HG02852 (cell line): ENCODE data around the gene SPOCK2.

ENCODE experiments used
- ATAC-seq: cut with Tn5 transposase; IDR thresholded peaks from one replicate; pipeline ENCODE4 v1.9.1; 2021; ENCODE audit warnings: mild to moderate bottlenecking, moderate library complexity; ENCODE audit not compliant: unreplicated experiment

The SPOCK2 gene

DNA sequence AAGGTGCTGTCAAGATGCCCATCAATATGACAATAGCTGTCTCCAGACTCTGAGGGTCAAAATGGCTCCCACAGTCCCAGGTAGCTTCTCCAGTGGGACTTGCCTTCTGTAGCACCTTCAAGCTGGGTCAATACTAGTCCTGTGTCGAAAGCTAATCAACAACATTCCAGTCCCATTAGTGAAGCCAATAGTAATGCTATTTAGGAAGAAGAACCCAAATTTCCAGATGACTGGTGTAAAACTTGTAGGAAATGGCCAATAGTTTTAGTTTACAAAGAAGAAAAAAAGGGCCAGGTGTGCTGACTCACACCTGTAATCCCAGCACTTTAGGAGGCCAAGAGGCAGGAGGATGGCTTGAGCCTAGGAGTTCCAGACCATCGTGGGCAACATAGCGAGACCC lies 2.0 kb upstream of the SPOCK2 start:
- no peak for ATAC-seq

DNA sequence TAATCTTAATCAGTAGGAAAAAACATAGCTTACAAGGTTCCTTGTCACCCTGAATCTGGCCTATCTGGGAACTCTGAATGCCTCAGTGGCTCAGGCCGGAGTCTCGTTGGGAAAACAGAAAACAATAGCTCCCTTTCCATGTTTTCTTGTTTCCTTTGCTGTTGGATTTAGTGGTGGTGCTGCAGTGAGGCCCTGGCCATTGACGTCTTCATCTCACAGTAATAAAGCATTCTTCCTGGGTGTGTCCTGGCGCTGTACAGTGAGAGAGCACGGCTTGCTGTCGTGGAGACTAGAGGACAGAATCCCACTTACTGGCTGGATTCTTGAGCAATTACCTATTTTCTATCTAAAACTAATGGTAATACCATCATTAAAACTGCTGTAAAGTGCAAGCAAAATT lies 1.3 kb upstream of the SPOCK2 start:
- ATAC-seq: no peak

DNA sequence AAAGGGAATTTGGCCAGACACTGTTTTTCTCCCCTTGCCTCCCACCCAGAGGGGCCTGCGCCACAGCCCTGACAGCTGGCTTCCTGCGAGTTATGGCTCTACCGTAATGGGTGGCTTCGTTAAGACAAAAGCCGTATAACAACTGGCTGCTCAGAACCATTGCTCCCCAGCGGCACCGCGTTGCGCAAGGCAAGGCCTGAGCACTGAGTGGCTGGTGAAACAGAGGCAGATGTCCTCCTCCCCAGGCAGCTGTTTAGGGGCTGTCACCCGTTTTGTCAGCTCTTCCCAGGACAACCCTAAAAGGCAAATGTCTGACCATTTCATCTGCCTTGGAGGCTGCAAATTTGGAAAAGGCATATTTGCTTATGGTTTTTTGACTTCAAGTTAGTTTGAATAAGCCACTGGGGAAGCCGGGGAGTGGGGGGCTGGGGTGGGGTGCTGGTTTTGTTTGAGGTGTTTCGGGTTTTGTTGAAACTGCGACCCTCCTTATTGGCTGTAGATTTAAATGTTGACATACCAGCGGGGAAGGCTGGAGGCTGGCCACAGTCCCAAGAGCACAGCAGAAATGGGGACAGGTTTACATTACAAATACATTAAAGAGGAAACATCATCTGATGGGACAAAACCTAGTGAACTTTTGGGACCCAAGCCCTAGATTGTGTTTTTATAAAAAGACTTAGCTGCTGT lies 681 bp upstream of the SPOCK2 start:
- no peak for ATAC-seq

DNA sequence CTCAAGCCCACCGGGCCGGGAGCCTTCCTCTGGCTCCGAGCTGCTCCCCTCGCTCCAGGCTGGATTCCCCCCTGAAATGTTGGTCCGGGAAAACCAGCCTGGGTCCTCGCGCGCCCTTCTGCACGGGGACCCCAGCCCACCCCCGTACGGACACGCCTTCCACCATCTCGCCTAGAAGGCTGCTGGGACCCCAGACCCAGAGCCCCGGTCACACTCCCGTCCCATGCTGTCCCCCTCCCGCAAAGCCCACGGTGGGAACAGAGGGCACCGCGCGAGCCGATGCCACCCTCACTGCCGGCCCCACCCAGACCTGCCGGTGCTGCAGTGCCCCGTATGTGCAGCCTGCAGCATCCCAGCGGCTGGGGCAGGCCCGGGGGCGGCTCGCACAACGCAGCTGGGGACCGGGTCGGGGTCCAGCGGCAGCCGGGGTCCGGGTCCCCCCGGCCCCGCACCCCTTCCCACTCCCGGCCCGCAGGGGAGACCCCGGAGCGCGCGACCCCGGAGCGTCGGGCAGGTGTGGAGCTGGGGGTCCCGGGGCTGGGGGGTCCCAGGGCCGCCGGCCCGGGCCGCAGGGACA lies 871 bp downstream of the SPOCK2 start:
- ATAC-seq: no peak

DNA sequence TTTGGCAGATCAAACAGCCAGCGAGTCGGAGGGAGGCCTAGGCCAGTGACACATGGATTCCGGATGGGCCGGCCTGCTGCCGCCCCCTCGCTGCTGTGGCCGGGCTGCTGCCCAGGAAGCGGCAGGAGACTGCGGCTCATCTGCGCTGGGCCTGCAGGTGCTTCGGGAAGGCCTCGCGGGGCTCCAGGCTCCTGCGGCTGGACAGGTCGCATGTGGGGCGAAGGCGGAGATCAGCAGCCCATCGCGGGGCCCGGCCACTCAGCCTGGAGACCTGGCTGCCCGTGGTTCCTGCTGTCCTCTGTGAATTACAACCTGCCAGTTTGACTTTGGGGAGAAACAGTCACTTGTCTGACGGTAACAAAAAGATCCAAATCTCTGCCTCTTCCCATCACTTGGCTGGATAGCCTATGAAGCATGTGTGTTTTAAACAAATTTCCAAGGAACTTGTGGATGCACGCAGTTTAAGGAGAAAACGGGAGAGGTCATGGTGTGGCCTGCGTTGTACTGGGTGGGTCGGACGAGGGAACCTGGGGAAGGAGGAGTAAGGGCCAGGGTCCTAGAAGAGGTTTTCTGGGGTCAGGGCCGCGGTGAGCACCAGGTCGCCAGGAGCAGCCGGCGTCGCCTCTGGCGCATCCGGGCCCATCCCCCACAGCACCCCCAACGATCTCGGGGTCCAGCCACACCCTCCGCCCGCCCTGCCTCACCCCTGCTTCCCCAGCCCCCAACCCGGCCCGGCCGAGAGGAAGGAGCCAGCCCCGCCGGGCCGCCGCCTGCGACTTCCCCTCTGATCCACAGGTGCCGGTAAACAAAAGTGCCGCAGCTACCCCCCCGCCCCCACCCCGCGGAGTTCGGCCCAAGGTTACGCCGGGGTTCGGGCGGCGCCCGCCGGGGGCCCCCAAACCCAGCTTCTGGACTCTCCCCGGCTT lies 1.6 kb downstream of the SPOCK2 start:
- ATAC-seq: no peak

DNA sequence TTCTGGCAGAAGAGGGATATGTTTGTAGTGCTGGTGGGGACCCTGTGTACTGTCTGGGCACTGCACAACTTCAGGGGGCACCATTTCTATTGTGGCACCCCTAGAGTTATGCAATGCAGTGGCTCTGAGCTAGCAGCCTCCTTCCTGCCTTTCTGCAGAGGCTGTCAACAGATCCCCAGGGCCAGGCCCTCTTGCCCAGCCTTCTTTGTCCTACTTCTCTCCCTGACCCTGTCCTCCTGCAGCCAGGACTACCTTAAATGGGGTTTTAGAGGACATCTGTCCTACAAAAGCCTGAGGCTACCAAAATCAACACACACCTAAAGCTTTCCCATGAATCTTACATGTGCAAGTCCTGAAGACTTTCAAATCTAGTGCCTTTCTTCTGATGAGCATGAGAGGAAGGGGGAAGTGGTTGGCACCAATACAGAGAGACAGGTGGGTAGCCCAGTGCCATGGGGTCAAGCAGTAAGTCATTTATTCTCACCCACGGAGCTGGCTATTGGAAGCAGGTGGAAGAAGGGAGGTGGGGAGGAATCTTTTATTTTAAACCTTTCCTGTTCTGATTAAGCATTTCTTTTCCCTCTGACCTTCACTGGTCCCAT lies 2.4 kb downstream of the SPOCK2 start:
- no peak for ATAC-seq

DNA sequence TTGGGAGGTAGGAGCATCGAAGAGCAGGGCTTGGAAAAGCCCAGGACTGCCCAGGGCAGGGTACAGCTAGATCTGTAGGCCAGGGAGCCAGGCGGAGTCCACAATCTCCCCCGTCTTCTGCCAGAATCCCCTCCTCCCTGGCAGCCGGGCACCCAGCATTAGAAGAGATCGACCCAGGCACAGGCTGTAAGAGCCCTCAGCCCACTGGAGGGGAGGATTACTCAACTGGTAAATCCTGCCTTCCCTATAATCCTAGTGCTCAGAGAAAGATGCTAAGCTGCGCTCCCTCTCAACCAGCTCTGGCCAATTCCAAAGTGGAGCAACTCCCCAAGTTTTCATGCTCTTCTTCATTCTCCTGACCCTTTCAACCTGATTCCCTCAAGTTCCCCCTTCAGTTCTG lies 3.2 kb downstream of the SPOCK2 start:
- ATAC-seq: no peak

DNA sequence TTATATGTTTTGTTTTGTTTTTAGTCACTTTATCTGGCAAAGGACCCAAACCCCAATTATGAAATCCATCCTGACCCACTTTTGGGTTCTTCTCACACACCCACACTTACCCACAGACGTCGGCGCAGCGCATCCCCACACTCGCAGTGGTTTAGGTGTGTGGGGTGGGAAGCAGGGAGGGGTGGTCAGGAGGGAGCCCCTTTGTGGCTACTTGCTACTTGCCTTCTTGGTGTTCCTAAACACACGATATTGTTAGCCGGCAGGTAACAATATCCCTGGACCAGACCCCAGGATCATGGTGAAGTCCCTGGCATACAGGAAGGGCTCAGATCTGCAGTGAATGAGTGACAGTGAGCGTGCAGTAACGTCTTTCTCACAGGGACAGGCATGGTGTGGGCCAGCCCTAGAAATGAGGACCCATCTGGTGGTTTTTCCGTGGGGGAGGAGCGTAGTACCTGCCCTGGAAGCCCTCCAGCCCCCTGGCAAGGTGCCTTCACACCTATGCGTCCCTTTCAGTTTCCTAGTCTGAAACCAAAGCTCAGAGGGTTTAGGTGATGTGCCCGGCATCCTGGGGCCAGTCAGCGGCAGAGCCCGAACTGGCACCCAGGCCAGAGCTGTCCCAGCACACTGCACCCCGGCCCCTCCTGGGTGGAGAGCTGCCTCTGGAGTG lies 4.4 kb downstream of the SPOCK2 start:
- ATAC-seq: no peak

DNA sequence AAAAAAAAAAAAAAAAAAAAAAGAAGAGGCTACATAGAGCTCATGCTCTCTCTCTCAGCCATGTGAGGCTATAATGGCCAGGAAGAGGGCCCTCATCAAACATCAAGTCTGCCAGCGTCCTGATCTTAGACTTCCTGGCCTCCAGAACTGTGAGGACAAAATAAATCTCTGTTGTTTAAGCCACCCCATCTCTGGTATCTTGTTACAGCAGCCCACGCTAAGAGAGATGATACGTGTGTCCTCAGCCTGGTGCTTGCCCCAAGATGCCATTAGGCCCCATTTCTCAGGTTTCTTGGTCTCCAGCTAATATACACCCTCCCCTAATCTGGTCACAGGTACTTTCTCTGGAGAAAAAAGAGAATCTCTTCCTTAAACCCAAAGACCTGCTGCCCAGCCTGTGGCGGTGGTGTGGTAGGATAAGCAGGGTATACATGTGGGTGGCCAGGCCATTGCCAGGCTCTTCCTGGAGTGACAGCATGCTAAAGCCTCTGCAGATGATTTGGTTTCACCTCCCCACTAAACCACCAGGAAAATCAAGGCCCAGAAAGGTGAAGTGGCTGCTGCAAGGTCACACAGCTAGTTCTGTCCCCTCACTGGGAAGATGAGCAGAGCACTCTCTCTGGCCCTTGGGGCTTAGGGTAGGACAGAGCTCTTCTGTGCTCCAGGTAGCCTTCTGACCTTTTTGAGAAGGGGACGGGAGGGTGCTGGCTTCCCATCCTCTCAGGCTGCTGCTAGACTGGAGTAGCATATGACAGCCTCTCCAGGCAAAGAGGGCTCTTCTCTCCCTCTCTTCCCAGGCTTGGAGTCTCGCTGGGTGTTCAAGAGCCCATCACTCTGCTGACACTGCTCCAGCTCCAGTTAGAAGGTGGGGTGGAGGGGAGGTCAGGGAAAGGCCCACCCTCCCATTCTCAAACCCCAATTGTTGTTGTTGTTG lies 5.2 kb downstream of the SPOCK2 start:
- ATAC-seq: no peak

DNA sequence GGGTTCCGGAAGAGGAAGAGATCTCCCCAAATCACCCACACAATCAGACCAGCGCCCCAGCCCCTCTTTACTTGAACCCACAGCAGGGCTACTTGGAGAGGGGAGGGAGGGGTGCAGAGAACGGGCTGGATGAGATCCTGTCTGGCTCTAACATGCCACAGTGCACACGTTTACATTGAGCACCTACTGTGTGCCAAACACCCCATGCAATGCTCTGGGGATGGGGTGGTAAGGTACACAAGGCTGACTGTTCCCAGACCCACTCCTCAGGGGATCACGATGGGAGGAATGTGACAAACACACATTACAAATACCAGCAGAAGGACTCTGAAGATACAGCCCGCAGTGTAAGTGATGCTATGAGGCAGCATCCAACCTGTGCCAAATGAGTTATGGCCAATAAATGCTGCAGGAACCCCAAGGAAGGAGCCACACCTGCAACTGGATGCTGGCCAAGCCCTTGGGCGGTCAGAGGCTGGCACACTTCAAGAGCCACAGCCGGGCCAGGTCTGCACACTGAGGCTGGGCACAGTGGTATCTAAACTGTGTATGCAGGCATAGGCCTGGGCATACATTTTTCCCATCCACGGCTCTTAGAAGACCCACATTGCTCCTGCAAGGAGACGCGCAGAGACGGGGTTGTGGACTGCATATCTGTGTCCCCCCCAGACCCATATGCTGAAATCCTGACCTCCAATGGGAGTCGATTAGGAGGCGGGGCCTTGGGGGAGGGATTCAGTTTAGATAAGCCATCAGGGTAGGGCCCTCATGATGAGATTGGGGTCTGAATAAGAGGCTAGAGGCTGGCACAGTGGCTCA lies 6.4 kb downstream of the SPOCK2 start:
- no peak for ATAC-seq

DNA sequence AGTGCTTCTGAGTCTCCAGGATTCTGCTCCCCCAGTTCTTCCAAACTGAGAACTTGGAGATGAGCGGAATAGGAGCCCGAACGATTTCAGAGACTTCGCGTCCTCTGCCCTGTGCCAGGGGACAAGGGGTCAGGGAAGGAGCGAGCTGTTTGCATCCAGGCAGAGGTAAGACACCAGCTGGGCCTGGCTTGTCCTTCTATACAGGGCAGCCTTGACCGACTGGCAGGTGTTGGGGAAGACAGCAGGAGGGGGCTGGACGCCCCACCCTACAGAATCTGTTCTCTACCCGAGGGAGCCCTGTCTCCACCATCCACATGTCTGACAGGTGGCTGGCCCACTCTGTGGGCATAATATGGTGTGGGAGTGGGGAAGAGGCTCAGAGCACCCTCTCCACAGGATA lies 7.1 kb downstream of the SPOCK2 start:
- ATAC-seq: no peak

DNA sequence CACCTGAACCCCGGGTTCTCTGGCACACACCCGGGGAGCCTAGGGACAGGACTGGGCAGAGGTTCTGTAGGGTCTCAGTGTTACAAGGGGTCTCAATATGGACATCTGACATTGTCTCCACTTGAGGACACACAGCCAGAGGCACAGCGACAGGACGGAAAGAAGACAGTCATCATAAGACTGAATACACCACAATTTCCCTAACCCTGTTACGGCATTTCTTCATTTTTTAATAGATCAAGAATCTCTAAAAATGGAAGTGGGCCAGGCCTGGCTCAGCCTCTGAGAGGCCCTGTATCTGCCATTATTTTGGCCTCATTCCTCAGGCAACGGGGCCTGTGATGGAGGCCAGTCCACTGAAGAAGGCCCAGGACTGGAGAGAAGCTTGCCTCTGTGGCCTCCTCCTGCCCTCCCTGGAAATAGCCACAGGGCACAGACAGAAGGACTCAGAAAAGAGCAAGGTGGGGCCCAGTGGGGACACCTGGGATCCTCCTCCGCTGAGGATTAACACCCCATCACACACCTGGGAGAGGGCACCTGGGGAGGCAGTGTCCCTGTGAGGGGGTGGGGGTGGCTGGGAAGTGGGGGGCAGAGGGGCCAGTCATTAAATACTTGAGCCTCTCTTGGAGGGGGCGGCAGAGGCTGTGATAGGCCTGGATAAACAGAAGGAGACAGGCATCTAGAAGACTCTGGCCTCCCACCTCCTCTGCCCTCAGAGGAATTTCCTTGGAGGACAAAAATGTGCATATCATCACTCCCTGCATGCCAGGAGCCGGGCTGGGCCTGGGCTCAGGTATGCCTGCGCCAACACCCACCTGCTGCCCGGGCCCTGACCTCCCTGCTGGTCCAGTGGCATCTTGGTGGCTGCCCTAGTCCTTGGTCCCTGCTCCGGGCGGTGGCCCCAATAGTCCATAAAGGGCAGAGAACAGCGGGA lies 8.0 kb downstream of the SPOCK2 start:
- ATAC-seq: no peak

DNA sequence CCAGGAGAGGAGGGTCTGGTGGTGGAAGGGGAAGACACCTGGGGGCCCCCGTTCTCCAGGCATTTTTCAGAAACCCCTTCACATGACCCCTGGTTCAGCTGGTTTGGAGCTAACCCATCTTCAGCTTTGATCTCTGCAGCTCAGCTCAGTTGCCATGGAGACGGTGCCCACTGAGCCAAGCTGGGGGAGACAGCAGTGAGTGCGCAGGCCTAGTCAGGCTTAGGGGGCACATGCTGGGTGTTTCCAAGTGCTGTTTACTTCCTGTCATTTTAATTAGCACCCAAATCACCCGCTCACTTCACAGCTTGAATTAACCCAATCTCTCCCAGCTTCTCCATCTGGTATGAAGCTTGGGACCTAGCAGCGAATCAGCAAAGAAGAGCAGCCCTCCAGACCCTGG lies 9.0 kb downstream of the SPOCK2 start:
- ATAC-seq: no peak

DNA sequence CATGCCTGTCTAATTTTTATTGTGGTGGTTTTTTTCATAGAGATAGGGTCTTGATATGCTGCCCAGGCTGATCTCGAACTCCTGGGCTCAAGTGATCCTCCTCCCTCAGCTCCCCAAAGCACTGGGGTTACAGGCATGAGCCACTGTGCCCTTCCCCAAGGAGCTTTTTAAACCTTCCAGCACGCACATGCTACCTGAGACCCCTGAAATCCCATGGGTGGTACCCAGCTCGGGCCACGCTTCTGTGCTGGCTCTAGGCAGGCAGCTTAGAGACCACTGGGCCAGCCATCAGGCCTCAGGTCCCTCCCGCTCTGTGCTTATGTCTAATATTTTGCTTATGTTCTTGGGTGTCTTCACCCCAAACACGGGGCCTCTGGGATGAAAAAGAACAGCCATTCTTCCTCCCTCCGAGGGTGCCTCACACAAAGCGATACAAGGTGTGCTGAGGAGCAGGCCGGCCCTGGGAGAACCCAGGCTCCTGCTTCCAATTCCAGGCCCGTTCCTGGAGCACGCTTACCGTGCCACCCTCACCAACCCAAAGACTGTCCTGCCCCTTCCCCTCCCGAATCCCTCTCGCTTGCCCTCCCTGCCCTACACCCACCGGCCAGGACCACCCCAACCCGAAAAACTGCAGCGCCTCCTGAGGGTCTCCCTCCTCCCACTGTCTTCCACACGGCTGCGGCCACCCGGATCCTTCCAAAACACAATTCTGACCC lies 10.9 kb downstream of the SPOCK2 start:
- ATAC-seq: no peak

DNA sequence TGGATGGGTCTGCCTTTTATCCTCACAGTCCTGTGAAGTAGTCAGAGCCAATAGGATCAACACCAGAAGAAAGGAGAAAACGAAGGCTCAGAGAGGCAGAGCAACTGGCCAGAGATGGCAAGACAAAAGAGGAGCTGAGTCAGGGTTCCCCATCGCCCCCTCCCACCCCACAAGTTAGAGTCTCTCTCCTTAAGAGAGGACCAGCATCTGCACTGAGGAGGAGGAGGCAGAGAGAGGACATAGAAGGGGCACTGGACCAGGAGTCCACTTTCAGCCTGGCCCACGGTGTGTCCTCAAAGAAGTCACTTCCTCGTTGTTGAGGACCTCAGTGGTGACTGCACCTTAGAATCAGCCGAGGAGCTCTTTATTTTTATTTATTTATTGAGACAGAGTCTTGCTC lies 11.6 kb downstream of the SPOCK2 start:
- ATAC-seq: no peak

DNA sequence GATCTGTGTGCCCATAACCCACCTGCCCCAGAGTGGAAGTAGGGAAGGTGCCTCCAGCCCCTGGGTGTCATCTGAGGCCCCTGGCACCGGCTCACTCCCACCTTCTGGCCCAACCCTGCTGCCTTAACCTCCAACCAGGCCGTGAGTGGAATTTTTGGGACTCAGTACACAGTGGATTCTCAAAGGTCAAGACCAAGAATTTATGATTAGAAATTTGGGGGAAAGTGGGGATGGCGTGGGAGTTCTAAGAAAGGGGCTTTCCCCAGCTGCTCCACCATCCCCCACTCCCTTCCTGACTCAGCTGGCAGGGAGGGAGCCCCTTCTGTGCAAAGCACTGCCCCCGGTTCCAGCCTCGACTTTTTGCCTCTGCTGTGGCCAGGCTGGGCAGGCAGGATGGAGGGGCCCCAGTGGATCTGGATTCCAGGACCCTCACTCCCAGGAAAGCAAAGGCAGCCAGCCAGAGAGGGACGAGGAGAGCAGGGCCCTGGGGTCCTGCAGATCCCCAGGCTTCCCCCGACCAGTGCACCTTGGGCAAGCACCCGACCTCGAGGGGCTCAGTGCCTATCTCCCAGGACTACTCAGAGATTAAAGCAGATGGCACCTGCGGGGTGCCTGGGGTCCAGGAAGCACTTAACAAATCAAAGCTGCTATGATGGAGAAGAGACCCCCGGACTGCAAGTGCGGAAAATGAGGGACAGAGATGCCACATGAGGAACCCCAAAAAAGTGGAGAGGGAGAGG lies 12.8 kb downstream of the SPOCK2 start:
- no peak for ATAC-seq
